ENCODE measurements around the gene CACNA2D4. TPM values are rescaled to one million over a fixed set of nuclear protein-coding genes. Genes with fewer than 3 reads are reported as not detected.
A peak's percentile ranks its signal among the peaks of the same experiment; 100 is the strongest.

Gene CACNA2D4
- total RNA-seq, 1 donor from 2014 or later, result not detected

DNA sequence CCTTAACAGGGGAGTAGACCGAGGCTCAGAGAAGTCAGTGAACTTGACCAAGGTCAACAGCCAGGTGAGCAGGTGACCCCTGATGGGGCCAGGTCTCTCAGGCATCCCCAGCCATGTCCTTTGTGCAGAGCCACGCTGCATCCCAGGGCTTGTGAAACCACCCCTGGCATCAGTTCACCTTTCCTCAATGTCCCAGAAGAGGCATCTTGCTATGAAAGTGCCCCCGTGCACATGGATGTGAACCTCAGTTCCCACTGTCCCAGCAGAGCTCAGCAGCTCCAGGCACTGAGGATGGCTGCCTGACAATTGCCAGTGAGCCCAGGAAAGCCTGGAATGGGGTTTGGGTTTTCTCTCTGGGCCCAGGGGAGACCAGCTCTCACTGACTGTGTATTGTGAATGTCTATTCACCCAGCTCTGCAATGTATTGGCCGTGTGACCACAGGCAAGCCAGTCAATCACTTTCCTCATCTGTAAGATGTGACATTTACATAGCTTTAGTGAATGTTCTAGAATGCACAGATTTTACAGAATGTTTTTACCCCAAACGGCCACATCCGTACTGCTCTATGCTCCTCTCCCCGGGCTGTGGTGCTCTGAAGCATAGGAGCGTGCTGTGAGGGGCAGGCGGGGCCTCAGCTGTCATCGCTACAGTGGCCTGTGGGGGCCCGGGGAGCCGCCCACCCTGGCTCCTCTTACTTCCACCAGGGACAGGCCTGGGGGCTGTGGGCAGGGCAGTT is 4.9 kb downstream of the CACNA2D4 start:
- DNase-seq (ENCODE audit: extremely low spot score, unreplicated experiment), result peak; percentile 73
- no peaks in the 10 kb centered on the region for H3K36me3 Mint-ChIP-seq (ENCODE audit: unreplicated experiment)
- no peak for TF ChIP-seq CTCF (IDR thresholded peaks at IDR 0.05)
- H3K4me3 Mint-ChIP-seq (ENCODE audit: unreplicated experiment), result no peak overlapping the region
- H3K27ac Mint-ChIP-seq (ENCODE audit: unreplicated experiment), result no peak overlapping the region
- peaks cover 3% of the 10 kb centered on the region for H3K4me1 Mint-ChIP-seq (ENCODE audit: unreplicated experiment)
- peaks cover 11% of the 10 kb centered on the region for H3K27me3 Mint-ChIP-seq (ENCODE audit: unreplicated experiment)
- no peaks in the 10 kb centered on the region for H3K9me3 Mint-ChIP-seq (ENCODE audit: unreplicated experiment)

DNA sequence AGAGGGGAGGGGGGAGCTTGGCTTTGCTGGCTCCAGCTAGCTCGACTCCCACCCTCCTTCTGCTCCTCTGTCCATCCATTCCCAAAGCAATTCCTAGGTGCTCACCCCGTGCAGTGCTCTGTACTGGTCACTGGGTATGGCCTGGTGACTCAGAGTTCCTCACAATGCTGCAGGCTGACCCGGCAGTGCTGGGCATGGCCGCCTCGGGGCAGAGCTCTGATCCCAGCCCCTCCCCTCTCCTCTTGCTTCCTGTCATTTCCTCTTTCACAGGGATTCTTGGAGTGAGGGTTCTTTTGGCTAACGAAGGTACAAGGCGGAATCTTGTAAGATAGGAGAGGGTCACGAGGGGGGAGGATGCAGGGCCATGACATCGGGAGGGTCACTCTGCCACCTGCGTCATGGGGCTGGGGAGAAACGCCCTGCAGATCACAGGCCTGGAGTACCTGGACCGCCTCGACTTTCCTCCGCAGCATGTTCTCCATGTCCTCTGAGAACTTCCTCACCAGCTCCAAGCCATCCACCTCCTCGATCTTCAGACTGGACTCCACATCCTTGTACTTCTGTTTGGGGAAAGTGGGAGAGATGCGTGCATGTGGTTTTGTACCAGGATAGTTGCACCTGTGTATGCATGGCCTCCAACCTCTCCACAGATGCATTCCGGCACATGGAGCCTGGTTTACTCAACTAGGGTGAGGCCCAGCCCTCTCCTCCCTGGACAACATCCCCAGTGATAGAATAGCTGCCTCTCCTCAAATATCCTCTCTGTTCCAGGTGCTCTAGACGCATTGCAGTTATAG is 5.7 kb downstream of the CACNA2D4 start:
- peaks cover 11% of the 10 kb centered on the region for H3K27me3 Mint-ChIP-seq (ENCODE audit: unreplicated experiment)
- peaks cover 3% of the 10 kb centered on the region for H3K4me1 Mint-ChIP-seq (ENCODE audit: unreplicated experiment)
- no peak overlapping the region for H3K4me3 Mint-ChIP-seq (ENCODE audit: unreplicated experiment)
- H3K36me3 Mint-ChIP-seq (ENCODE audit: unreplicated experiment), result no peaks in the 10 kb centered on the region
- no peaks in the 10 kb centered on the region for H3K9me3 Mint-ChIP-seq (ENCODE audit: unreplicated experiment)
- H3K27ac Mint-ChIP-seq (ENCODE audit: unreplicated experiment), result no peak overlapping the region
- no peak for TF ChIP-seq CTCF (IDR thresholded peaks at IDR 0.05)
- DNase-seq (ENCODE audit: extremely low spot score, unreplicated experiment), result peak; percentile 56

GRCh38 chr12:1911598-1912575 is 6.6 kb downstream of the CACNA2D4 start:
- peak; percentile 75 for DNase-seq (ENCODE audit: extremely low spot score, unreplicated experiment)
- H3K27ac Mint-ChIP-seq (ENCODE audit: unreplicated experiment), result no peak overlapping the region
- peaks cover 3% of the 10 kb centered on the region for H3K4me1 Mint-ChIP-seq (ENCODE audit: unreplicated experiment)
- peaks cover under 1% of the 10 kb centered on the region for H3K9me3 Mint-ChIP-seq (ENCODE audit: unreplicated experiment)
- H3K36me3 Mint-ChIP-seq (ENCODE audit: unreplicated experiment), result no peaks in the 10 kb centered on the region
- peaks cover 11% of the 10 kb centered on the region for H3K27me3 Mint-ChIP-seq (ENCODE audit: unreplicated experiment)
- TF ChIP-seq CTCF (IDR thresholded peaks at IDR 0.05), result no peak
- H3K4me3 Mint-ChIP-seq (ENCODE audit: unreplicated experiment), result no peak overlapping the region

GRCh38 chr12:1910468-1910867 is 8.0 kb downstream of the CACNA2D4 start:
- H3K36me3 Mint-ChIP-seq (ENCODE audit: unreplicated experiment), result no peaks in the 10 kb centered on the region
- TF ChIP-seq CTCF (IDR thresholded peaks at IDR 0.05), result no peak
- peaks cover 12% of the 10 kb centered on the region for H3K9me3 Mint-ChIP-seq (ENCODE audit: unreplicated experiment)
- peaks cover 8% of the 10 kb centered on the region for H3K27me3 Mint-ChIP-seq (ENCODE audit: unreplicated experiment)
- no peak overlapping the region for H3K27ac Mint-ChIP-seq (ENCODE audit: unreplicated experiment)
- peaks cover 3% of the 10 kb centered on the region for H3K4me1 Mint-ChIP-seq (ENCODE audit: unreplicated experiment)
- DNase-seq (ENCODE audit: extremely low spot score, unreplicated experiment), result no peak
- no peak overlapping the region for H3K4me3 Mint-ChIP-seq (ENCODE audit: unreplicated experiment)

Data from osteocyte (in vitro differentiated cells).